PC-3 (cell line): ENCODE results near the gene SLC16A11.

Experiments used
- CTCF ChIP-seq: fragments of 300-600 bp; sonication (generic); conservative IDR thresholded peaks from 2 replicates; pipeline ENCODE4 v1.5.1; 2017; ENCODE audit warnings: antibody characterized with exemption, low read depth, mild to moderate bottlenecking, low read length
- EZH2phosphoT487 ChIP-seq: fragments of 300-600 bp; sonication (generic); IDR thresholded peaks from 2 replicates; pipeline ENCODE4 v1.6.1; 2018; ENCODE audit warnings: mild to moderate bottlenecking, antibody characterized with exemption, low read length, borderline replicate concordance

- TF ChIP-seq EZH2phosphoT487 (no peak), CTCF (no peak)
Measured at GRCh38 chr17:7034955-7035590, 8.8 kb downstream of the SLC16A11 start.
